ENCODE measurements around the gene ZBTB21. TPM values are rescaled to one million over a fixed set of nuclear protein-coding genes. Genes with fewer than 3 reads are reported as not detected.

The ZBTB21 gene
- total and polyA plus RNA-seq, 2 of the 8 experiments (the other 6 are each of a cell fraction or from before 2014, with no cell fraction given) = 3.9 to 17.8 TPM

DNA sequence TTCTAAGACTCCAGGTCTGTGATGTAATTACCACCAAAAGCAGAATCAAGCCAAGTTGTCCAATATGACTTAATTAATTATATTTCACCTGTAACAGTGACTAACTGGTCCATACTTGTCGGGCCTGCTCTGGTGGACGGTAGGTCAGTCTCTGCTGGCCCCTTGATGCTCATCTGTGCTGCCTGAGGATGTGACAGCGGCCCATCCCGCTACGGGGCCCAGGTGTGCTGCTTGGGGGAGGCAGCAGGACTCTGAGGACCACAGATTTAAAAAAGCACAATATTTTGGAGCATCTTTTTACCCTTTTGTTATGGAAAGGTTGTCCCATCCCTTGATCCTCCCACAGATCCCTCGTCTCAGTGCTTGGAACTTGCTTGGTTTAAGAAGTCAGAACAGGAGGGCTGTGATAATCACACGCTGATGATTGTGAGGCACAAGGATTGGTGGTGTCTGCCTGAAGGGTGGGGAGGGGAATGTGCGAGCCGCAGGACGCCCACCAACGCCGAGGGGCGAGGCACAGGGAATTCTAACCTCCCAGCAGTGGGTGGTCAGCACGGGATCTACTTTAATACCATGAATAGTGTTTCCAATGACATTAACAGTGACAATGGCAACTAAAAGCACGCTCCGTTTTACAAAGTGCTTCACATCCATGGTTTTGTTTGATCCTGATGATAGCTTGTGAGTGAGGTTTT lies 33.2 kb upstream of the ZBTB21 start:
- H4K20me1 ChIP-seq (replicated peaks in 1 of 2; ENCODE audit: control insufficient read depth in 1 of 2, insufficient read depth in 2 of 2, low read length in 2 of 2) = no peaks in the 10 kb centered on the region
- 91% methylated on average over 16 of the region's 16 CpGs; no CpG with 5 or more reads in 1 of the 2 experiments for WGBS, 2 experiments (ENCODE audit: extremely low coverage in 1 of 2, insufficient coverage in 1 of 2, insufficient read length in 1 of 2, insufficient replicate concordance in 2 of 2, low coverage in 1 of 2, low lambda C conversion rate in 2 of 2, missing lambda C conversion rate in 1 of 2)
- POLR2A ChIA-PET (ENCODE audit: partially characterized antibody) = no interaction called here
- TF ChIP-seq KDM5A (IDR thresholded peaks at IDR 0.05; ENCODE audit: low read length) = no peak
- no peak for TF ChIP-seq CHD2 (IDR thresholded peaks at IDR 0.05; ENCODE audit: low read length)
- TF ChIP-seq, protein P1, sequence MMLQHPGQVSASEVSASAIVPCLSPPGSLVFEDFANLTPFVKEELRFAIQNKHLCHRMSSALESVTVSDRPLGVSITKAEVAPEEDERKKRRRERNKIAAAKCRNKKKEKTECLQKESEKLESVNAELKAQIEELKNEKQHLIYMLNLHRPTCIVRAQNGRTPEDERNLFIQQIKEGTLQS (IDR thresholded peaks at IDR 0.05; ENCODE audit: insufficient read depth, low read depth, low read length) = no peak
- TF ChIP-seq, protein P2, sequence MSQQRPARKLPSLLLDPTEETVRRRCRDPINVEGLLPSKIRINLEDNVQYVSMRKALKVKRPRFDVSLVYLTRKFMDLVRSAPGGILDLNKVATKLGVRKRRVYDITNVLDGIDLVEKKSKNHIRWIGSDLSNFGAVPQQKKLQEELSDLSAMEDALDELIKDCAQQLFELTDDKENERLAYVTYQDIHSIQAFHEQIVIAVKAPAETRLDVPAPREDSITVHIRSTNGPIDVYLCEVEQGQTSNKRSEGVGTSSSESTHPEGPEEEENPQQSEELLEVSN (IDR thresholded peaks at IDR 0.05) = no peak
- no peak for TF ChIP-seq ASH2L (IDR thresholded peaks at IDR 0.05; ENCODE audit: low read length)
- no peak for TF ChIP-seq RAD21 (IDR thresholded peaks at IDR 0.05 in 1 of 2, conservative IDR thresholded peaks at IDR 0.05 in 1 of 2; ENCODE audit: low read depth in 2 of 2, low read length in 2 of 2)
- no peak for TF ChIP-seq TBP (IDR thresholded peaks at IDR 0.05; ENCODE audit: low read depth, low read length)
- no peak for TF ChIP-seq SRF (IDR thresholded peaks at IDR 0.05; ENCODE audit: low read depth, low read length)
- no peaks in the 10 kb centered on the region for H3K79me2 ChIP-seq (ENCODE audit: control insufficient read depth in 1 of 2, insufficient read depth in 2 of 2, low read length in 2 of 2)
- H3K4me2 ChIP-seq (ENCODE audit: insufficient read depth in 1 of 2, low read depth in 2 of 2, low read length in 2 of 2) = no peak overlapping the region
- H2BK12ac ChIP-seq (ENCODE audit: low read depth, low read length) = no peak overlapping the region
- no peak overlapping the region for H2BK20ac ChIP-seq (ENCODE audit: low read length)
- H3K23me2 ChIP-seq (ENCODE audit: low read depth, low read length) = no peaks in the 10 kb centered on the region
- no peak overlapping the region for H3K9ac ChIP-seq (replicated peaks in 1 of 4; ENCODE audit: extremely low read depth in 1 of 4, low read depth in 3 of 4, low read length in 3 of 4)
- H3K4ac ChIP-seq (replicated peaks; ENCODE audit: insufficient read length, low read depth, low read length) = no peak overlapping the region
- H3K4me1 ChIP-seq (replicated peaks in 1 of 4; ENCODE audit: control insufficient read depth in 3 of 4, insufficient read depth in 4 of 4, low read length in 3 of 4) = no peaks in the 10 kb centered on the region; a peak in 1 of 7 replicates
- no peak overlapping the region for H3K14ac ChIP-seq (ENCODE audit: insufficient read length)
- H3K56ac ChIP-seq (replicated peaks; ENCODE audit: insufficient read length, low read depth, low read length) = no peak overlapping the region
- no peak overlapping the region for H3K23ac ChIP-seq (ENCODE audit: insufficient read length)
- H3K79me1 ChIP-seq (ENCODE audit: low read depth, low read length) = no peaks in the 10 kb centered on the region
- H2BK15ac ChIP-seq (ENCODE audit: low read length) = no peak overlapping the region; the same call in 1 of the 2 replicates
- no peak overlapping the region for H4K91ac ChIP-seq (replicated peaks; ENCODE audit: insufficient read length, low read length)
- no peak overlapping the region for H3K27ac ChIP-seq (ENCODE audit: low read depth, low read length)
- DNase-seq (ENCODE audit: low read depth in 1 of 2, low spot score in 2 of 2) = no peak
- no peak overlapping the region for H4K8ac ChIP-seq (ENCODE audit: extremely low read depth, insufficient read depth, low read length)
- H3K27me3 ChIP-seq (replicated peaks in 1 of 4; ENCODE audit: control insufficient read depth in 3 of 4, extremely low read depth in 1 of 4, insufficient read depth in 3 of 4, low read length in 3 of 4) = no peaks in the 10 kb centered on the region
- no peak overlapping the region for H2BK120ac ChIP-seq (replicated peaks; ENCODE audit: low read depth, low read length)
- H2BK5ac ChIP-seq (ENCODE audit: low read depth, low read length) = no peak overlapping the region
- H3K4me3 ChIP-seq (ENCODE audit: extremely low read depth in 1 of 4, insufficient read depth in 2 of 4, low read depth in 3 of 4, low read length in 4 of 4) = no peak overlapping the region
- no peak overlapping the region for H2AFZ ChIP-seq (ENCODE audit: low read length)
- no peak overlapping the region; the same call in 1 of the 2 replicates for H2AK5ac ChIP-seq (ENCODE audit: low read depth, low read length)
- no peak for FAIRE-seq
- no peak overlapping the region; the same call in 1 of the 2 replicates for H3K18ac ChIP-seq (ENCODE audit: extremely low read depth, low read length)
- CTCF ChIA-PET (ENCODE audit: partially characterized antibody) = interaction anchor here (0.6 to 1.1 kb wide), 3 partner anchors 65 to 657 kb away, joined by 3 to 4 read pairs (median 4); no protein-coding TSS in a partner anchor
- no peak overlapping the region for H4K5ac ChIP-seq (ENCODE audit: insufficient read length, low read depth, low read length)
- H3K36me3 ChIP-seq (ENCODE audit: control insufficient read depth in 2 of 4, insufficient read depth in 4 of 4, low read length in 3 of 4) = no peaks in the 10 kb centered on the region
- H3K9me3 ChIP-seq (ENCODE audit: insufficient read depth in 2 of 2, low read depth in 1 of 2, low read length in 1 of 2) = no peaks in the 10 kb centered on the region
